Activated CD8-positive, alpha-beta T cell treated with anti-CD3 and anti-CD28 coated beads for 36 hours (primary cell): ENCODE measurements around the gene LRP8. TPM values are rescaled to one million over a fixed set of nuclear protein-coding genes. Genes with fewer than 3 reads are reported as not detected.

Experiments
- ATAC-seq: fragments of 200-7000 bp; cut with Tn5 transposase; one replicate; pipeline ENCODE4 v1.10.0; 2021; ENCODE audit warnings: mild to moderate bottlenecking, moderate library complexity
- CTCF ChIA-PET: fragments of 350-600 bp; sonication (Branson Sonifier 250); formaldehyde crosslinking; loops from one replicate; lab custom pipeline; 2021; ENCODE audit warnings: antibody characterized with exemption; lab: Charles Lee
- POLR2A ChIA-PET: fragments of 350-600 bp; sonication (Branson Sonifier 250); formaldehyde crosslinking; loops from one replicate; lab custom pipeline; 2021; ENCODE audit warnings: antibody characterized with exemption; lab: Charles Lee
- DNase-seq: peaks from one replicate; pipeline ENCODE4 v3.0.0-alpha.2; 2020
- H3K27ac Mint-ChIP-seq: one replicate; pipeline ENCODE4 v1.8.0; 2021; ENCODE audit warnings: mild to moderate bottlenecking, mixed read lengths
- H3K27me3 Mint-ChIP-seq: one replicate; pipeline ENCODE4 v1.8.0; 2021; ENCODE audit warnings: mixed read lengths
- H3K36me3 Mint-ChIP-seq: one replicate; pipeline ENCODE4 v1.8.0; 2021; ENCODE audit warnings: low read depth, mixed read lengths
- H3K4me1 Mint-ChIP-seq: one replicate; pipeline ENCODE4 v1.8.0; 2021; ENCODE audit warnings: low read depth, mixed read lengths
- H3K4me3 Mint-ChIP-seq: one replicate; pipeline ENCODE4 v1.8.0; 2021; ENCODE audit warnings: mild to moderate bottlenecking, moderate library complexity, mixed read lengths
- H3K9me3 Mint-ChIP-seq: one replicate; pipeline ENCODE4 v1.8.0; 2021; ENCODE audit warnings: mixed read lengths
- intact Hi-C: fragments of 100-400 bp; cut with micrococcal nuclease; formaldehyde crosslinking; loops from one replicate; pipeline ENCODE4 v1.10.0; 2022
- total RNA-seq, 2 experiments: library from RNA; stranded (reverse); gene quantifications; one replicate each; pipeline ENCODE4 v1.2.3, GENCODE V29; 2021
- TF ChIP-seq, protein P1 (sequence below): fragments of 200-600 bp; IDR thresholded peaks from one replicate; pipeline ENCODE4 v1.8.0; 2022; ENCODE audit warnings: antibody characterized with exemption, mild to moderate bottlenecking

LRP8 gene
- total RNA-seq, 2 experiments from 2014 or later = 39.9 to 41.6 TPM

DNA sequence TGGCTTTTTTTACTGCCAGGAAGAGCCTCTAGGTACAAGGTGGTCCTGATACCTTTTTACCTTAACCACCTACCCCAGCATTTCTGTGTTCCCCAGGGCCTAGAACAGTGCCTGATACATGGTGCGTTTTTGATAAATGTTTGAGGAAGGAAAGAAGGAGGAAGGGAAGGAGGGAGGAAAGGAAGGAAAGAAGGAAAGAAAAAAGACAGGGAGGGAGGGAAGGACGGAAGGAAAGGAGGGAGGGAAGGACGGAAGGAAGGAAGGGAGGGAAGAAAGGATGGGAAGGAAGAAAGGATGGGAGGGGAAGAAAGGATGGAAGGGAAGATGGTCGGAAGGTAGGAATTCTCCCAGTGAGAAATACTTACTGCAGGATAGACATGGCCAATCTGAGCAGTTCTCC lies 77.5 kb downstream of the LRP8 start:
- Mint-ChIP-seq H3K4me3 (no peak overlapping the region), H3K9me3 (no peaks in the 10 kb centered on the region), H3K4me1 (no peaks in the 10 kb centered on the region), H3K36me3 (peaks cover 66% of the 10 kb centered on the region), H3K27me3 (no peaks in the 10 kb centered on the region), H3K27ac (no peak overlapping the region)
- ATAC-seq (no peak), DNase-seq (no peak)
- CTCF ChIA-PET = interaction anchor here (1.8 kb wide), 1 partner anchor 28 kb away, joined by 4 read pairs; no protein-coding TSS in a partner anchor
- TF ChIP-seq, protein P1, sequence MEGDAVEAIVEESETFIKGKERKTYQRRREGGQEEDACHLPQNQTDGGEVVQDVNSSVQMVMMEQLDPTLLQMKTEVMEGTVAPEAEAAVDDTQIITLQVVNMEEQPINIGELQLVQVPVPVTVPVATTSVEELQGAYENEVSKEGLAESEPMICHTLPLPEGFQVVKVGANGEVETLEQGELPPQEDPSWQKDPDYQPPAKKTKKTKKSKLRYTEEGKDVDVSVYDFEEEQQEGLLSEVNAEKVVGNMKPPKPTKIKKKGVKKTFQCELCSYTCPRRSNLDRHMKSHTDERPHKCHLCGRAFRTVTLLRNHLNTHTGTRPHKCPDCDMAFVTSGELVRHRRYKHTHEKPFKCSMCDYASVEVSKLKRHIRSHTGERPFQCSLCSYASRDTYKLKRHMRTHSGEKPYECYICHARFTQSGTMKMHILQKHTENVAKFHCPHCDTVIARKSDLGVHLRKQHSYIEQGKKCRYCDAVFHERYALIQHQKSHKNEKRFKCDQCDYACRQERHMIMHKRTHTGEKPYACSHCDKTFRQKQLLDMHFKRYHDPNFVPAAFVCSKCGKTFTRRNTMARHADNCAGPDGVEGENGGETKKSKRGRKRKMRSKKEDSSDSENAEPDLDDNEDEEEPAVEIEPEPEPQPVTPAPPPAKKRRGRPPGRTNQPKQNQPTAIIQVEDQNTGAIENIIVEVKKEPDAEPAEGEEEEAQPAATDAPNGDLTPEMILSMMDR = no peak
- POLR2A ChIA-PET = no interaction called here
- intact Hi-C loops = no loop called here

DNA sequence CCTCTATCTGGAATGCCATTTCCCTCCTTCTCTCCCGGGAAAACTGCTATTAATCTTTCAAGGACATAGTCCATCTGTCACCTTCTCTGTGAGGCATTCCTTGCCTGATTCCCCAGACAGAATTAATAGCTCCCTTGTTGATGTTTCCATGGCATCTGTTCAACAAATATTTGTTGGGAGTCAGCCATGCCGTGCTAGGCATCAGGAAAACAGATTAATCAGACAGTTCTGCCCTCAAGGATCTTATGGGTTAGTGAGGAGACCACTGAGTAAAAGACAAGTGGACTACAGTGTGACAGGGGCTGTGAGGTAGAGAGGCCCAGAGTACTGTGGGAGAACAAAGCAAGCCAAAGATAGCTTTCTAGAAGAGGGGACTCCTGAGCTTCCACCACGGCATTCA lies 78.2 kb downstream of the LRP8 start:
- no peaks in the 10 kb centered on the region for H3K4me1 Mint-ChIP-seq
- no peaks in the 10 kb centered on the region for H3K27me3 Mint-ChIP-seq
- POLR2A ChIA-PET = no interaction called here
- H3K27ac Mint-ChIP-seq = no peak overlapping the region
- H3K36me3 Mint-ChIP-seq = peaks cover 60% of the 10 kb centered on the region
- H3K4me3 Mint-ChIP-seq = no peak overlapping the region
- DNase-seq (no peak), ATAC-seq (no peak)
- TF ChIP-seq, protein P1 = no peak
- intact Hi-C loops = no loop called here
- H3K9me3 Mint-ChIP-seq = no peaks in the 10 kb centered on the region
- CTCF ChIA-PET = no interaction called here

DNA sequence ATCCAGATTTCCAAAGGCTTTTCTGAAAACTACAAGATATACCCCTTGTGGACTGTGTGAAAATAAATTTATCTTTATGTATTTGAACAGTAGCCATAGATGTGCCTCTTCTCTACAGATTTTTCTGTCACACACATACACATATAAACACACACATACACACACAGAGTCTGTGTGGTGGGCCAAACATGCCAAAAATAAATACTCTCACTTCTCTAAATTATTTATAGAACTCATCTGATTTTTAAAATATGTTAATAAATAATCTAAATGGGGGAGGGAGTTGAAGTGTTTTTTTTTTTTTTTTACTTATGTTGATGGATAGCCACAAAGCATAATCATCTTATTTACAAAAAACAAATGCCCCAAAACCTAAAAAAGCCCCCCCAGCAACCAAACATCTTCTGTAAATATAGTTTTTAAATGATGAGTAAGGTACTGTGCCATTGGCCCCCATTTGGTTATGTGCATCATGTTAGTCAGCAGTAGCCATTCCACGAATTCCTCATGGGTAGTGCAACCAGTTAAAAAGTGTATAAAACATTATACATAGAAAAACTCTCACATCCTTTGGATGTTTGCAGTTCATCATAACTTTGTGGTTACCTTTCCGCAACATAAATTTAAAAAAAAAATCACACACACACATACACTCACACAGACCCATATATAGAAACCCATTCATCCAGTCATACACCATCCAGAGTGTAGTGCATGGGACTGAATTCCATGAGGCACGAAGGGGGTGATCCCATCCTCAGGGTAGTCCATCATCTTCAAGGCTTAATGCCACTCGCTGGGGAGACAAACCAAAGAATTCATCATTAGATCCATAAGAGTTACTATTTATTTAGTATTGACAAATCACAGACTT lies 81.4 kb downstream of the LRP8 start:
- Mint-ChIP-seq H3K27me3 (no peaks in the 10 kb centered on the region), H3K36me3 (peaks cover 50% of the 10 kb centered on the region), H3K4me3 (no peak overlapping the region), H3K4me1 (no peaks in the 10 kb centered on the region), H3K27ac (no peak overlapping the region), H3K9me3 (no peaks in the 10 kb centered on the region)
- no peak for ATAC-seq
- DNase-seq = no peak
- TF ChIP-seq, protein P1 = no peak
- CTCF ChIA-PET = interaction anchor here (1.2 kb wide), 1 partner anchor 12 kb away, joined by 3 read pairs; no protein-coding TSS in a partner anchor
- POLR2A ChIA-PET = no interaction called here
- intact Hi-C loops = no loop called here

DNA sequence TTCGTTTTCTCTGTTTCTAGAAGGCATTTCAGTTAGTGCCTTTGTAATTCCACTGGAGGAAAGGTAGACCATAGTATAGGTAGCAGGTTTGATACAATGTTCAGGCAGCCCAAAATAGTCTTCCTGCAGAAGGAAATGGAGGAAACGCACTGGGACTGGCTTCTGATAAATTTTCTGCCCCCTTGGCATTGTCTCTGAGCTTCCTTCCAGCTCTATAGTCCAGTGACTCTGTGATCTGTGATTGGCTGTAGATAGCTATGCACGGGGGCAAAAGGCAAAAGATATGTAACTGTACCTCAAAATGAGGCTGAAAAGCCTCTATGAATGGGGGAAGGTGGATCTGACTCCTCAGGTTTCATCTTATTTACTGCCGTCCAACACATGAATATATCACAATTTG lies 83.7 kb downstream of the LRP8 start:
- Mint-ChIP-seq H3K36me3 (peaks cover 28% of the 10 kb centered on the region), H3K4me1 (peaks cover 2% of the 10 kb centered on the region), H3K27ac (no peak overlapping the region), H3K9me3 (no peaks in the 10 kb centered on the region), H3K4me3 (no peak overlapping the region), H3K27me3 (no peaks in the 10 kb centered on the region)
- TF ChIP-seq, protein P1 = no peak
- ChIA-PET POLR2A (no interaction called here), CTCF (no interaction called here)
- DNase-seq (no peak), ATAC-seq (no peak)
- intact Hi-C loops = no loop called here

DNA sequence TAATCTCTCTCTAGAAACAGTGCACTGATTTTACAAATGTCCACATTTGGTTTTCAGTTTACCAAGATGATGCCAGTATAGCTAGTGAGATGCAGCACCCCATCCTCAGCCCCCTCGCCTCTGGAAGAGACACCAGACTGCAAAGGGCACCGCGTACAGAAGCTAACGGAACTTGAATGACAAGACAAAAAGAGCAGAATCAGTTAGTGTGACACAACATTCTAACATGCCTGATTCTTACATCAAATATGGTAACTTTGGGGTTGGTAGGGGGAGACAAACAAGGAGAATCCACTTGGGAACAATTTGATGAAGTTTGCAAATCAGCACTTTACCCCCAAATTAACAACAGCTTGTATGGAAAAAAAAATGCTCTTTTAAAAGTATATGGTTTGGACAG lies 85.5 kb downstream of the LRP8 start:
- ChIA-PET CTCF (no interaction called here), POLR2A (interaction anchor here (0.7 kb wide), 1 partner anchor 165 kb away, joined by 3 read pairs; no protein-coding TSS in a partner anchor)
- Mint-ChIP-seq H3K36me3 (peaks cover 21% of the 10 kb centered on the region), H3K4me1 (peaks cover 15% of the 10 kb centered on the region), H3K4me3 (no peak overlapping the region), H3K9me3 (no peaks in the 10 kb centered on the region), H3K27me3 (no peaks in the 10 kb centered on the region), H3K27ac (no peak overlapping the region)
- DNase-seq (no peak), ATAC-seq (no peak)
- TF ChIP-seq, protein P1 = no peak
- intact Hi-C loops = no loop called here
